Testis (tissue), 2 donors: ENCODE measurements around the gene ZNF681.

Experiments used
- POLR2A ChIP-seq: fragments of 450-650 bp; IDR thresholded peaks from one replicate; pipeline ENCODE4 v1.6.1; 2017; ENCODE audit warnings: antibody characterized with exemption, mild to moderate bottlenecking, moderate library complexity
- TF ChIP-seq, protein P1 (sequence below), 3 experiments: fragments of 450-650 bp in 2 of 3; fragments of 200-600 bp in 1 of 3; sonication (generic) in 1 of 3; IDR thresholded peaks; one replicate each; pipeline ENCODE4 v1.5.1; 2016 to 2019; ENCODE audit warnings: antibody characterized with exemption in 3 of 3, mild to moderate bottlenecking in 2 of 3, moderate library complexity in 1 of 3

DNA sequence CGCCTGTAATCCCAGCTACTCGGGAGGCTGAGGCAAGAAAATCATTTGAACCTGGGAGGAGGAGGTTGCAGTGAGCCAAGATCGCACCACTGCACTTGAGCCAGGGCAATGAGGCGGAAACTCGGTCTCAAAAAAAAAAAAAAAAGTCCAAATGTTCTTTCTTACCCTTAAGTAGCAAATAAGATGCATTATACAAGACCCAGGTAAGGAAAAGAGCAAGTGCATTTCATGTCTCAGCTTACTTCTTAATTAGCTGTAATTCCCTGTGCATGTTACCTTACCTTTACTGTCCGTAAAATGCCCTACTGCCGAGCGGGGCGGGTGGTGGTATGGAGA lies 3.8 kb upstream of the ZNF681 start:
- TF ChIP-seq, protein P1, sequence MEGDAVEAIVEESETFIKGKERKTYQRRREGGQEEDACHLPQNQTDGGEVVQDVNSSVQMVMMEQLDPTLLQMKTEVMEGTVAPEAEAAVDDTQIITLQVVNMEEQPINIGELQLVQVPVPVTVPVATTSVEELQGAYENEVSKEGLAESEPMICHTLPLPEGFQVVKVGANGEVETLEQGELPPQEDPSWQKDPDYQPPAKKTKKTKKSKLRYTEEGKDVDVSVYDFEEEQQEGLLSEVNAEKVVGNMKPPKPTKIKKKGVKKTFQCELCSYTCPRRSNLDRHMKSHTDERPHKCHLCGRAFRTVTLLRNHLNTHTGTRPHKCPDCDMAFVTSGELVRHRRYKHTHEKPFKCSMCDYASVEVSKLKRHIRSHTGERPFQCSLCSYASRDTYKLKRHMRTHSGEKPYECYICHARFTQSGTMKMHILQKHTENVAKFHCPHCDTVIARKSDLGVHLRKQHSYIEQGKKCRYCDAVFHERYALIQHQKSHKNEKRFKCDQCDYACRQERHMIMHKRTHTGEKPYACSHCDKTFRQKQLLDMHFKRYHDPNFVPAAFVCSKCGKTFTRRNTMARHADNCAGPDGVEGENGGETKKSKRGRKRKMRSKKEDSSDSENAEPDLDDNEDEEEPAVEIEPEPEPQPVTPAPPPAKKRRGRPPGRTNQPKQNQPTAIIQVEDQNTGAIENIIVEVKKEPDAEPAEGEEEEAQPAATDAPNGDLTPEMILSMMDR (IDR thresholded peaks at IDR 0.05) = no peak
- TF ChIP-seq POLR2A = no peak
